ENCODE results near the gene TMEM128. TPM values are rescaled to one million over a fixed set of nuclear protein-coding genes. Genes with fewer than 3 reads are reported as not detected.
A peak's percentile ranks its signal among the peaks of the same experiment; 100 is the strongest.

The TMEM128 gene
- total RNA-seq, 1 donor from 2014 or later: 22.5 TPM

DNA sequence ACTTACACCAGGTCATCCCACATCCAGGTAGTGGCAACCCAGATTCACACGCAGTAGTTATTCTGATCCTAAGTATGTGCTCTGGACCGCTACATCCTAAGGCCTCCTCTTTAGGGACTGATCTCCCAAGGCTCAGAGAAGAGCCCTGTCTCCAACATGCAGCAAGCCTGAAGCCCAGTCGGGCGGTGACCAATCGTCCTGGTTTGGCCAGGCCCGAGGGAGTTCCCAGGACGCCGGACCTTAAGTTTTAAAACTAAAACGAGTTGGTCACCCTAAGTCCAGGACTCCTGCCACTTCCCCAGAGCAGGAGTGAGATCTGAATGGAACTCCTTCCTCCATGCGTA is 41.5 kb upstream of the TMEM128 start:
- no peaks in the 10 kb centered on the region for H3K36me3 Mint-ChIP-seq (ENCODE audit: insufficient read depth)
- peaks cover 18% of the 10 kb centered on the region for H3K4me1 Mint-ChIP-seq (ENCODE audit: low read depth)
- peak overlapping the region; percentile 95 for H3K4me3 Mint-ChIP-seq (ENCODE audit: low read depth)
- H3K9me3 Mint-ChIP-seq (ENCODE audit: low read depth): no peaks in the 10 kb centered on the region
- no peak for DNase-seq (ENCODE audit: low spot score, unreplicated experiment)
- peak overlapping the region; percentile 95 for H3K27ac Mint-ChIP-seq
- no peaks in the 10 kb centered on the region for H3K27me3 Mint-ChIP-seq
- TF ChIP-seq, protein P1, sequence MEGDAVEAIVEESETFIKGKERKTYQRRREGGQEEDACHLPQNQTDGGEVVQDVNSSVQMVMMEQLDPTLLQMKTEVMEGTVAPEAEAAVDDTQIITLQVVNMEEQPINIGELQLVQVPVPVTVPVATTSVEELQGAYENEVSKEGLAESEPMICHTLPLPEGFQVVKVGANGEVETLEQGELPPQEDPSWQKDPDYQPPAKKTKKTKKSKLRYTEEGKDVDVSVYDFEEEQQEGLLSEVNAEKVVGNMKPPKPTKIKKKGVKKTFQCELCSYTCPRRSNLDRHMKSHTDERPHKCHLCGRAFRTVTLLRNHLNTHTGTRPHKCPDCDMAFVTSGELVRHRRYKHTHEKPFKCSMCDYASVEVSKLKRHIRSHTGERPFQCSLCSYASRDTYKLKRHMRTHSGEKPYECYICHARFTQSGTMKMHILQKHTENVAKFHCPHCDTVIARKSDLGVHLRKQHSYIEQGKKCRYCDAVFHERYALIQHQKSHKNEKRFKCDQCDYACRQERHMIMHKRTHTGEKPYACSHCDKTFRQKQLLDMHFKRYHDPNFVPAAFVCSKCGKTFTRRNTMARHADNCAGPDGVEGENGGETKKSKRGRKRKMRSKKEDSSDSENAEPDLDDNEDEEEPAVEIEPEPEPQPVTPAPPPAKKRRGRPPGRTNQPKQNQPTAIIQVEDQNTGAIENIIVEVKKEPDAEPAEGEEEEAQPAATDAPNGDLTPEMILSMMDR (IDR thresholded peaks at IDR 0.05; ENCODE audit: unreplicated experiment): no peak

DNA sequence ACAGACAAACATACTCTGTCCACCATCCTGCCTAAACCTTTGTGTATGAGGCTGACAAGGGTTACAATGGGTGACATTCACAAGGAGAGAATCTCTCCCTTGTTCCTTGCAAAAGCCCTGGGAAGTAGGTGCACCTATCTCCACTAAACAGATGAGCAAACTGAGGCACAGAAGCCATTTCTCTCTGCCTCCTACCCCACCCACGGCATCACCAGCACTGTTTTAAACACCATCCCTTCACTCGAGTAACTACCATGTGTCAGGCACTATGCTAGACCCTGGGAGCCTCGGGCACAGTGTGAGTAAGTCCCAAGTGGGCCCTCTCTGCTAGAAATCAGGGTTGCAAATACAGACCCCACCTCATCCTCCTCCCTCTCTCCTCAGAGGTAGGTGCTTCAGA is 41.0 kb upstream of the TMEM128 start:
- Mint-ChIP-seq H3K4me1 (ENCODE audit: low read depth) (peaks cover 18% of the 10 kb centered on the region), H3K27ac (no peak overlapping the region), H3K4me3 (ENCODE audit: low read depth) (peak overlapping the region; percentile 95), H3K9me3 (ENCODE audit: low read depth) (no peaks in the 10 kb centered on the region), H3K36me3 (ENCODE audit: insufficient read depth) (no peaks in the 10 kb centered on the region), H3K27me3 (no peaks in the 10 kb centered on the region)
- no peak for DNase-seq (ENCODE audit: low spot score, unreplicated experiment)
- TF ChIP-seq, protein P1 (IDR thresholded peaks at IDR 0.05; ENCODE audit: unreplicated experiment): no peak

DNA sequence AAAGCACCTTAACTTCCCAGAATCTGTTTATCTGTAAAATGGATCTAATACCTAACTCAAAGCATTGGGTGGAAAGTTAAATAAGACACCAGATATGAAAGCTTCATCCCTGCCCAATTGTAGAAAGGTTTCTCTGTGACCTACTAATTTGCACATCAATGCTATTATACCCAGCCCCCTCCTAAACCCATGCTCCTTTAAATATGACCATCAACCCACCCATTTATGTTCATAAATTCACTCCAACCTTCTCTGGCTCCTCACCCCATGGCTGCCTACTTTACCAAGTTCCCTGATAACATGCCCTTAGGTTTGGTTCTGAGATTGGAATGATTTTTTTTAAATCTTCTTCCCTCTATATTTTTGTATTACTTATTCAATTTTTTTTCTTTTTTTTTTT is 40.1 kb upstream of the TMEM128 start:
- no peak for DNase-seq (ENCODE audit: low spot score, unreplicated experiment)
- TF ChIP-seq, protein P1 (IDR thresholded peaks at IDR 0.05; ENCODE audit: unreplicated experiment): no peak
- Mint-ChIP-seq H3K9me3 (ENCODE audit: low read depth) (no peaks in the 10 kb centered on the region), H3K4me1 (ENCODE audit: low read depth) (peaks cover 18% of the 10 kb centered on the region), H3K4me3 (ENCODE audit: low read depth) (peak overlapping the region; percentile 9), H3K27me3 (no peaks in the 10 kb centered on the region), H3K36me3 (ENCODE audit: insufficient read depth) (peaks cover 2% of the 10 kb centered on the region), H3K27ac (no peak overlapping the region)

DNA sequence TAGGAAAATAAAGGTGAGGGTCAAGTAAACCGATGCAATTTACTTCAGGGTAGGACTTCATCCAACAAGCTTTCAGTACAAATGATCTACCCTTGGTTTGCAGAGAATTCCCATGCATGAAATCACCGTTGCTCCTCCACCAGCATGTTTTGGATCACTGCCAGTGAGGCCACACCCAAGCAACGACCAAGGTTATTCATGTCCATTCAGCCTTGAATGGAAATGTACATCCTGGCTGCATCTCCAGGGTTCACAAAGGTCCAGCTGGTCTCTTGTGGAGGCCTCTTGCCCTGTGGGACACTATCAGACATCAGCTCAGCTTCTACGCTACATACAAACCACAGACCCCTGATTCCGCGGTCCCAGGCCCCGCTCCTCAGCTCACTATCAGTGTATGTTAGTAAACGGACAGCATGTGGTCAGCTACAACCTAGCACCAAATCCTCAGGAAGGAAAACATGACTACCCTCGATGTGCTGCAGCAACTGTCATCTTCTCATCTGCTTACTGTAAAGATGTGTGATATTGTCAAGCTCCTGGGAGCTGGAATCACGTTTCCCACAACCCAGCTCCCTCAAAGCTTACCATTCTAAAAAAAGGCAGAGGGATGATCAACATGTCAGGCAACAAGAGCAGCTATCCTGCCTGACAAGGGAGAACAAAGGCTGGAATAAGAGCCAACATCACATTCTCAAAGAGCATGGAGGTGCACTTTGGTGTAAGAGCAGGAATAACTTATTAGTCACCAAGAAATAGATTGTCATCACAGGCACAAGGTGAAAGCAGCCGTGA is 37.0 kb upstream of the TMEM128 start:
- TF ChIP-seq, protein P1 (IDR thresholded peaks at IDR 0.05; ENCODE audit: unreplicated experiment): no peak
- peaks cover 12% of the 10 kb centered on the region for H3K4me1 Mint-ChIP-seq (ENCODE audit: low read depth)
- H3K36me3 Mint-ChIP-seq (ENCODE audit: insufficient read depth): peaks cover 13% of the 10 kb centered on the region
- no peak for DNase-seq (ENCODE audit: low spot score, unreplicated experiment)
- no peak overlapping the region for H3K4me3 Mint-ChIP-seq (ENCODE audit: low read depth)
- no peaks in the 10 kb centered on the region for H3K9me3 Mint-ChIP-seq (ENCODE audit: low read depth)
- H3K27me3 Mint-ChIP-seq: no peaks in the 10 kb centered on the region
- H3K27ac Mint-ChIP-seq: peak overlapping the region; percentile 13

DNA sequence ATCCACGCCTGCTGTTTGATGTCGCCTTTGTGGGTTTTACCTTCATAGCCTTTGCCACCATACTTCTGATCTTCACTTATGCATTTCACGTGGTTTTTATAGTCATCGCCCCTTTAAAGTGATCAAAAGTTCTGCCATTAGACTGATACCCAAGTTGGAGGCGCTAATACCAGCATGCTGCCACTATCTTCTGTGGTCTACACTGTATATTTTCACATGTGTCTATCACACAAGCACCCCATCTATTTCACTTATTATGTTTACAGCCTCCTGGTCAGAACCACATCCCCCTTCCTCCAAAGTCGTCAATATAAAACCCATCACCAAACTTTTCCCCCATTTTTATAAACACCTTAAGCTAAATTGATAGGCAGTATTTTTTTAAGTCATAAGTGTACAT is 33.8 kb upstream of the TMEM128 start:
- Mint-ChIP-seq H3K4me1 (ENCODE audit: low read depth) (no peaks in the 10 kb centered on the region), H3K27me3 (no peaks in the 10 kb centered on the region), H3K9me3 (ENCODE audit: low read depth) (no peaks in the 10 kb centered on the region), H3K4me3 (ENCODE audit: low read depth) (no peak overlapping the region), H3K36me3 (ENCODE audit: insufficient read depth) (peaks cover 15% of the 10 kb centered on the region), H3K27ac (no peak overlapping the region)
- TF ChIP-seq, protein P1 (IDR thresholded peaks at IDR 0.05; ENCODE audit: unreplicated experiment): no peak
- no peak for DNase-seq (ENCODE audit: low spot score, unreplicated experiment)

Measured in progenitor cell of endocrine pancreas (in vitro differentiated cells).